CD14-positive monocyte (primary cell): ENCODE results near the gene IMP3. TPM values are rescaled to one million over a fixed set of nuclear protein-coding genes. Genes with fewer than 3 reads are reported as not detected.

ENCODE experiments used
- DNase-seq, 3 donors: peaks; one replicate each; pipeline ENCODE4 v3.0.0-alpha.2; 2011 to 2022
- H2AFZ ChIP-seq: 2 replicates; pipeline ENCODE4 v1.6.0; 2012; ENCODE audit warnings: mild to moderate bottlenecking, low read depth, low read length, inconsistent platforms; ENCODE audit not compliant: insufficient read depth, poor library complexity, severe bottlenecking
- H3K27ac ChIP-seq, 2 donors: 1 replicate in 1 of 2; 2 replicates in 1 of 2; pipeline ENCODE4 v1.5.1; 2012 to 2013; ENCODE audit warnings: low read length in 2 of 2, control low read depth in 1 of 2, inconsistent platforms in 1 of 2, low read depth in 1 of 2, mild to moderate bottlenecking in 1 of 2
- H3K27me3 ChIP-seq, 2 donors: one replicate each; pipeline versions ENCODE4 v1.6.0 to v1.6.1; 2011 to 2013; ENCODE audit warnings: low read length in 2 of 2; ENCODE audit not compliant: control insufficient read depth in 2 of 2, insufficient read depth in 2 of 2
- H3K36me3 ChIP-seq, 2 donors: replicated peaks in 1 of 2; 1 replicate in 1 of 2; 2 replicates in 1 of 2; pipeline versions ENCODE4 v1.5.1 to v1.6.1; 2012 to 2013; ENCODE audit warnings: low read length in 2 of 2, control low read depth in 1 of 2, inconsistent platforms in 1 of 2, mild to moderate bottlenecking in 1 of 2; ENCODE audit not compliant: insufficient read depth in 2 of 2, control insufficient read depth in 1 of 2
- H3K4me1 ChIP-seq, 2 donors: 1 replicate in 1 of 2; 2 replicates in 1 of 2; pipeline versions ENCODE4 v1.5.1 to v1.6.1; 2012 to 2013; ENCODE audit warnings: low read length in 2 of 2, control low read depth in 1 of 2, inconsistent platforms in 1 of 2, mild to moderate bottlenecking in 1 of 2, moderate library complexity in 1 of 2; ENCODE audit not compliant: insufficient read depth in 2 of 2, control insufficient read depth in 1 of 2
- H3K4me2 ChIP-seq: replicated peaks from 2 replicates; pipeline ENCODE3; 2012; ENCODE audit warnings: low read length, moderate library complexity, mild to moderate bottlenecking; ENCODE audit not compliant: poor library complexity, severe bottlenecking; ENCODE audit errors: extremely low read depth
- H3K4me3 ChIP-seq, 3 experiments: fragments of 200-600 bp in 1 of 3; sonication (generic) in 1 of 3; replicated peaks in 1 of 3; 1 replicate in 2 of 3; 2 replicates in 1 of 3; pipeline ENCODE4 v1.5.1; 2011 to 2013; ENCODE audit warnings: low read length in 3 of 3, mild to moderate bottlenecking in 3 of 3, control low read depth in 2 of 3, low read depth in 2 of 3, inconsistent platforms in 1 of 3, moderate library complexity in 1 of 3
- H3K79me2 ChIP-seq: 2 replicates; pipeline ENCODE4 v1.6.0; 2012; ENCODE audit warnings: mild to moderate bottlenecking, control low read depth, inconsistent platforms, low read length, moderate library complexity; ENCODE audit not compliant: insufficient read depth
- H3K9ac ChIP-seq: 2 replicates; pipeline ENCODE4 v1.6.0; 2017; ENCODE audit warnings: low read length, mild to moderate bottlenecking; ENCODE audit not compliant: insufficient read depth, poor library complexity, severe bottlenecking
- H3K9me3 ChIP-seq, 2 donors: replicated peaks in 1 of 2; 1 replicate in 1 of 2; 2 replicates in 1 of 2; pipeline versions ENCODE4 v1.5.1 to v1.6.1; 2012 to 2013; ENCODE audit warnings: low read length in 2 of 2, control low read depth in 1 of 2; ENCODE audit not compliant: control insufficient read depth in 1 of 2, insufficient read depth in 1 of 2
- H4K20me1 ChIP-seq: 2 replicates; pipeline ENCODE4 v1.6.0; 2012; ENCODE audit warnings: mild to moderate bottlenecking, low read length, control low read depth, moderate library complexity; ENCODE audit not compliant: insufficient read depth
- H3K27ac Mint-ChIP-seq, 7 donors: one replicate each; pipeline ENCODE4 v1.8.0; 2020; ENCODE audit warnings: mild to moderate bottlenecking in 7 of 7, mixed read lengths in 7 of 7, moderate library complexity in 6 of 7, inconsistent platforms in 2 of 7
- H3K27me3 Mint-ChIP-seq, 3 donors: one replicate each; pipeline ENCODE4 v1.8.0; 2021 to 2022; ENCODE audit warnings: low read depth in 3 of 3, mild to moderate bottlenecking in 3 of 3, mixed read lengths in 3 of 3, moderate library complexity in 3 of 3, inconsistent platforms in 1 of 3
- H3K36me3 Mint-ChIP-seq, 2 donors: one replicate each; pipeline ENCODE4 v1.8.0; 2020; ENCODE audit warnings: mixed read lengths in 2 of 2, inconsistent platforms in 1 of 2, mild to moderate bottlenecking in 1 of 2
- H3K4me1 Mint-ChIP-seq: one replicate; pipeline ENCODE4 v1.8.0; 2020; ENCODE audit warnings: mild to moderate bottlenecking, mixed read lengths
- H3K4me3 Mint-ChIP-seq, 2 donors: one replicate each; pipeline ENCODE4 v1.8.0; 2020; ENCODE audit warnings: mild to moderate bottlenecking in 2 of 2, mixed read lengths in 2 of 2, moderate library complexity in 1 of 2
- H3K9me3 Mint-ChIP-seq, 7 donors: one replicate each; pipeline ENCODE4 v1.8.0; 2020 to 2022; ENCODE audit warnings: mixed read lengths in 7 of 7, mild to moderate bottlenecking in 6 of 7, moderate library complexity in 6 of 7, inconsistent platforms in 2 of 7
- WGBS: methylation state at CpG from one replicate; pipeline ENCODE4 v1.1.5; 2013; ENCODE audit warnings: missing lambda C conversion rate; ENCODE audit not compliant: insufficient coverage; 5-methylcytosine and 5-hydroxymethylcytosine counted together
- intact Hi-C, 2 donors: fragments of 100-400 bp; cut with micrococcal nuclease; formaldehyde crosslinking; loops; one replicate each; pipeline versions ENCODE4 v1.15.0 to v1.15.1; 2023
- polyA plus RNA-seq, 3 donors: library from polyadenylated mRNA; depleted of rRNA in 1 of 3; unstranded in 2 of 3; stranded (reverse) in 1 of 3; fragments of 300-500 nt in 2 of 3; fragments of >200 nt in 1 of 3; fragmentation: Illumina TruSeq in 2 of 3; gene quantifications; 1 replicate in 2 of 3; 2 replicates in 1 of 3; pipeline ENCODE4 v1.2.3, GENCODE V29; 2012 to 2021
- TF ChIP-seq, protein P1 (sequence below): fragments of 200-600 bp; IDR thresholded peaks from one replicate; pipeline ENCODE4 v1.8.0; 2022; ENCODE audit warnings: antibody characterized with exemption, mild to moderate bottlenecking

IMP3 gene
- polyA plus RNA-seq, 3 donors = 36.7 to 119 (median 99.3) TPM

GRCh38 chr15:75672646-75673425 lies 32.8 kb upstream of the IMP3 start:
- Histone ChIP-seq H3K4me2 (no peak overlapping the region), H3K27ac (no peak overlapping the region), H3K79me2 (no peaks in the 10 kb centered on the region), H3K9me3 (no peaks in the 10 kb centered on the region), H2AFZ (no peak overlapping the region), H3K4me3 (no peak overlapping the region), H3K4me1 (no peaks in the 10 kb centered on the region), H3K36me3 (no peaks in the 10 kb centered on the region), H3K9ac (no peak overlapping the region), H4K20me1 (no peaks in the 10 kb centered on the region), H3K27me3 (no peaks in the 10 kb centered on the region)
- TF ChIP-seq, protein P1, sequence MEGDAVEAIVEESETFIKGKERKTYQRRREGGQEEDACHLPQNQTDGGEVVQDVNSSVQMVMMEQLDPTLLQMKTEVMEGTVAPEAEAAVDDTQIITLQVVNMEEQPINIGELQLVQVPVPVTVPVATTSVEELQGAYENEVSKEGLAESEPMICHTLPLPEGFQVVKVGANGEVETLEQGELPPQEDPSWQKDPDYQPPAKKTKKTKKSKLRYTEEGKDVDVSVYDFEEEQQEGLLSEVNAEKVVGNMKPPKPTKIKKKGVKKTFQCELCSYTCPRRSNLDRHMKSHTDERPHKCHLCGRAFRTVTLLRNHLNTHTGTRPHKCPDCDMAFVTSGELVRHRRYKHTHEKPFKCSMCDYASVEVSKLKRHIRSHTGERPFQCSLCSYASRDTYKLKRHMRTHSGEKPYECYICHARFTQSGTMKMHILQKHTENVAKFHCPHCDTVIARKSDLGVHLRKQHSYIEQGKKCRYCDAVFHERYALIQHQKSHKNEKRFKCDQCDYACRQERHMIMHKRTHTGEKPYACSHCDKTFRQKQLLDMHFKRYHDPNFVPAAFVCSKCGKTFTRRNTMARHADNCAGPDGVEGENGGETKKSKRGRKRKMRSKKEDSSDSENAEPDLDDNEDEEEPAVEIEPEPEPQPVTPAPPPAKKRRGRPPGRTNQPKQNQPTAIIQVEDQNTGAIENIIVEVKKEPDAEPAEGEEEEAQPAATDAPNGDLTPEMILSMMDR = no peak
- intact Hi-C loops = no loop called here
- Mint-ChIP-seq H3K9me3 (no peaks in the 10 kb centered on the region), H3K27me3 (peaks cover 1 to 2% (median 2%) of the 10 kb centered on the region in 3 donors), H3K27ac (no peak overlapping the region), H3K4me1 (no peaks in the 10 kb centered on the region), H3K36me3 (no peaks in the 10 kb centered on the region), H3K4me3 (no peak overlapping the region)
- no peak for DNase-seq
- 94% methylated on average over 11 of the region's 14 CpGs for WGBS

GRCh38 chr15:75671730-75672602 lies 31.9 kb upstream of the IMP3 start:
- no peak for DNase-seq
- no peaks in the 10 kb centered on the region for H4K20me1 ChIP-seq
- no peak overlapping the region for H3K4me3 ChIP-seq
- H3K36me3 ChIP-seq = no peaks in the 10 kb centered on the region
- H3K4me1 ChIP-seq = peaks cover 0 to 1% of the 10 kb centered on the region in 2 donors
- no peak overlapping the region for H2AFZ ChIP-seq
- H3K27ac Mint-ChIP-seq = no peak overlapping the region
- H3K9me3 ChIP-seq = no peaks in the 10 kb centered on the region
- H3K9ac ChIP-seq = no peak overlapping the region
- no peaks in the 10 kb centered on the region for H3K9me3 Mint-ChIP-seq
- 73% methylated on average over 3 of the region's 11 CpGs for WGBS
- no peak overlapping the region for H3K4me3 Mint-ChIP-seq
- H3K27me3 ChIP-seq = no peaks in the 10 kb centered on the region
- no peak overlapping the region for H3K27ac ChIP-seq
- H3K27me3 Mint-ChIP-seq = peaks cover 2 to 5% (median 3%) of the 10 kb centered on the region in 3 donors
- H3K79me2 ChIP-seq = no peaks in the 10 kb centered on the region
- H3K4me1 Mint-ChIP-seq = peaks cover 1% of the 10 kb centered on the region
- no peak overlapping the region for H3K4me2 ChIP-seq
- no peaks in the 10 kb centered on the region for H3K36me3 Mint-ChIP-seq
- TF ChIP-seq, protein P1 = no peak
- intact Hi-C loops = no loop called here
